ENCODE data around the gene AQP12B. TPM values are rescaled to one million over a fixed set of nuclear protein-coding genes. Genes with fewer than 3 reads are reported as not detected.

The AQP12B gene
- total and polyA plus RNA-seq, 2 of the 8 experiments (the other 6 are each of a cell fraction or from before 2014, with no cell fraction given) = not detected

GRCh38 chr2:240644171-240644651 lies 38.5 kb downstream of the AQP12B start:
- no peak overlapping the region for H3K4ac ChIP-seq (replicated peaks; ENCODE audit: insufficient read length, low read depth, low read length)
- H3K56ac ChIP-seq (replicated peaks; ENCODE audit: insufficient read length, low read depth, low read length) = no peak overlapping the region
- H3K36me3 ChIP-seq (ENCODE audit: control insufficient read depth in 2 of 4, insufficient read depth in 4 of 4, low read length in 3 of 4) = no peaks in the 10 kb centered on the region
- peaks cover 0 to 4% (median 2%) of the 10 kb centered on the region in 4 experiments; a peak in 2 of 7 replicates for H3K27me3 ChIP-seq (replicated peaks in 1 of 4; ENCODE audit: control insufficient read depth in 3 of 4, extremely low read depth in 1 of 4, insufficient read depth in 3 of 4, low read length in 3 of 4)
- no peak overlapping the region for H3K9ac ChIP-seq (replicated peaks in 1 of 4; ENCODE audit: extremely low read depth in 1 of 4, low read depth in 3 of 4, low read length in 3 of 4)
- H3K79me1 ChIP-seq (ENCODE audit: low read depth, low read length) = no peaks in the 10 kb centered on the region
- H3K9me3 ChIP-seq (ENCODE audit: insufficient read depth in 2 of 2, low read depth in 1 of 2, low read length in 1 of 2) = no peaks in the 10 kb centered on the region
- H3K23ac ChIP-seq (ENCODE audit: insufficient read length) = no peak overlapping the region
- no peak overlapping the region for H4K5ac ChIP-seq (ENCODE audit: insufficient read length, low read depth, low read length)
- 86% methylated on average over 14 of the region's 14 CpGs; no CpG with 5 or more reads in 1 of the 2 experiments for WGBS, 2 experiments (ENCODE audit: extremely low coverage in 1 of 2, insufficient coverage in 1 of 2, insufficient read length in 1 of 2, insufficient replicate concordance in 2 of 2, low coverage in 1 of 2, low lambda C conversion rate in 2 of 2, missing lambda C conversion rate in 1 of 2)
- peak overlapping the region; percentile 11; the same call in 1 of the 2 replicates for H4K8ac ChIP-seq (ENCODE audit: extremely low read depth, insufficient read depth, low read length)
- no peak overlapping the region for H2BK15ac ChIP-seq (ENCODE audit: low read length)
- H2AFZ ChIP-seq (ENCODE audit: low read length) = no peak overlapping the region
- H4K20me1 ChIP-seq (replicated peaks in 1 of 2; ENCODE audit: control insufficient read depth in 1 of 2, insufficient read depth in 2 of 2, low read length in 2 of 2) = no peaks in the 10 kb centered on the region
- no peak overlapping the region for H2BK120ac ChIP-seq (replicated peaks; ENCODE audit: low read depth, low read length)
- no peak overlapping the region for H4K91ac ChIP-seq (replicated peaks; ENCODE audit: insufficient read length, low read length)
- no peak overlapping the region for H2AK5ac ChIP-seq (ENCODE audit: low read depth, low read length)
- DNase-seq (ENCODE audit: low read depth in 1 of 2, low spot score in 2 of 2) = peak in 1 of 2 experiments; percentile 31
- no peak overlapping the region for H2BK20ac ChIP-seq (ENCODE audit: low read length)
- H2BK12ac ChIP-seq (ENCODE audit: low read depth, low read length) = no peak overlapping the region
- H2BK5ac ChIP-seq (ENCODE audit: low read depth, low read length) = no peak overlapping the region
- H3K4me2 ChIP-seq (ENCODE audit: insufficient read depth in 1 of 2, low read depth in 2 of 2, low read length in 2 of 2) = no peak overlapping the region
- H3K14ac ChIP-seq (ENCODE audit: insufficient read length) = no peak overlapping the region
- POLR2A ChIA-PET (ENCODE audit: partially characterized antibody) = no interaction called here
- H3K27ac ChIP-seq (ENCODE audit: low read depth, low read length) = no peak overlapping the region
- no peak for FAIRE-seq
- no peak overlapping the region for H3K4me3 ChIP-seq (ENCODE audit: extremely low read depth in 1 of 4, insufficient read depth in 2 of 4, low read depth in 3 of 4, low read length in 4 of 4)
- CTCF ChIA-PET (ENCODE audit: partially characterized antibody) = interaction anchor here (0.6 to 1.4 kb wide), 3 partner anchors 15 to 206 kb away, joined by 3 to 4 read pairs (median 4); no protein-coding TSS in a partner anchor
- H3K79me2 ChIP-seq (ENCODE audit: control insufficient read depth in 1 of 2, insufficient read depth in 2 of 2, low read length in 2 of 2) = no peaks in the 10 kb centered on the region
- H3K18ac ChIP-seq (ENCODE audit: extremely low read depth, low read length) = no peak overlapping the region
- H3K4me1 ChIP-seq (replicated peaks in 1 of 4; ENCODE audit: control insufficient read depth in 3 of 4, insufficient read depth in 4 of 4, low read length in 3 of 4) = peaks cover 0 to 10% (median 6%) of the 10 kb centered on the region in 4 experiments; a peak in 5 of 7 replicates
- H3K23me2 ChIP-seq (ENCODE audit: low read depth, low read length) = no peaks in the 10 kb centered on the region
- TF ChIP-seq HDAC6 (IDR thresholded peaks at IDR 0.05; ENCODE audit: low read depth, low read length) (no peak), CBX8 (IDR thresholded peaks at IDR 0.05; ENCODE audit: borderline replicate concordance, low read depth, low read length) (no peak), RNF2 (IDR thresholded peaks at IDR 0.05; ENCODE audit: borderline replicate concordance, low read depth, low read length, missing control alignments, poor library complexity, severe bottlenecking) (no peak), KDM1A (IDR thresholded peaks at IDR 0.05; ENCODE audit: borderline replicate concordance, low read length) (no peak), TCF12 (IDR thresholded peaks at IDR 0.05; ENCODE audit: low read depth, low read length) (no peak), SP2 (IDR thresholded peaks at IDR 0.05; ENCODE audit: low read length) (no peak), SAP30 (IDR thresholded peaks at IDR 0.05; ENCODE audit: insufficient read depth, insufficient replicate concordance, low read length) (no peak), YY1 (IDR thresholded peaks at IDR 0.05; ENCODE audit: low read depth, low read length) (no peak), USF2 (IDR thresholded peaks at IDR 0.05; ENCODE audit: low read length) (no peak), TAF1 (IDR thresholded peaks at IDR 0.05; ENCODE audit: low read depth, low read length) (no peak), NANOG (IDR thresholded peaks at IDR 0.05; ENCODE audit: insufficient read depth, low read depth, low read length, poor library complexity, severe bottlenecking) (no peak), FOSL1 (IDR thresholded peaks at IDR 0.05; ENCODE audit: insufficient read depth, low read depth, low read length) (no peak)
